Trophoblast cell (in vitro differentiated cells and primary cell): ENCODE data around the gene CPM.
"Not testable (repeated sequence)": the region's sequence is repeated elsewhere in the genome, so short reads cannot be mapped to it uniquely, and the experiment has no call there.

Source experiments
- DNase-seq, 2 donors: peaks; one replicate each; pipeline ENCODE4 v3.0.0-alpha.2; 2016
- H2AFZ ChIP-seq: 2 replicates; pipeline ENCODE4 v1.6.1; 2013; ENCODE audit warnings: low read length, moderate library complexity, mild to moderate bottlenecking; ENCODE audit not compliant: insufficient read depth, poor library complexity
- H2AK5ac ChIP-seq: 2 replicates; pipeline ENCODE4 v1.6.1; 2013; ENCODE audit warnings: mild to moderate bottlenecking, low read length
- H2BK120ac ChIP-seq: 2 replicates; pipeline ENCODE4 v1.6.1; 2013; ENCODE audit warnings: low read length, mild to moderate bottlenecking, moderate library complexity; ENCODE audit not compliant: insufficient read depth, poor library complexity
- H2BK12ac ChIP-seq: 2 replicates; pipeline ENCODE4 v1.6.1; 2013; ENCODE audit warnings: mild to moderate bottlenecking, low read length, moderate library complexity
- H2BK5ac ChIP-seq: 2 replicates; pipeline ENCODE4 v1.6.1; 2013; ENCODE audit warnings: low read length, low read depth, moderate library complexity, mild to moderate bottlenecking; ENCODE audit not compliant: poor library complexity
- H3K14ac ChIP-seq: 2 replicates; pipeline ENCODE4 v1.6.1; 2013; ENCODE audit warnings: mild to moderate bottlenecking, low read length
- H3K18ac ChIP-seq: 2 replicates; pipeline ENCODE4 v1.6.1; 2013; ENCODE audit warnings: mild to moderate bottlenecking, low read length
- H3K23ac ChIP-seq: 2 replicates; pipeline ENCODE4 v1.6.1; 2013; ENCODE audit warnings: low read length
- H3K27ac ChIP-seq: 2 replicates; pipeline ENCODE4 v1.5.1; 2013; ENCODE audit warnings: low read depth, mild to moderate bottlenecking, inconsistent platforms, low read length, moderate library complexity
- H3K27me3 ChIP-seq: 2 replicates; pipeline ENCODE4 v1.6.1; 2013; ENCODE audit warnings: inconsistent platforms, mild to moderate bottlenecking, low read length, moderate library complexity; ENCODE audit not compliant: insufficient read depth
- H3K36me3 ChIP-seq, 2 experiments: 1 replicate in 1 of 2; 2 replicates in 1 of 2; pipeline ENCODE4 v1.6.1; 2013; ENCODE audit warnings: low read length in 2 of 2, mild to moderate bottlenecking in 2 of 2, moderate library complexity in 1 of 2; ENCODE audit not compliant: insufficient read depth in 2 of 2, control insufficient read depth in 1 of 2
- H3K4ac ChIP-seq: 2 replicates; pipeline ENCODE4 v1.6.1; 2013; ENCODE audit warnings: low read depth, mild to moderate bottlenecking, low read length, moderate library complexity
- H3K4me1 ChIP-seq, 2 experiments: 1 replicate in 1 of 2; 2 replicates in 1 of 2; pipeline ENCODE4 v1.6.1; 2013; ENCODE audit warnings: low read length in 2 of 2, mild to moderate bottlenecking in 2 of 2, moderate library complexity in 1 of 2; ENCODE audit not compliant: insufficient read depth in 2 of 2, control insufficient read depth in 1 of 2
- H3K4me2 ChIP-seq: 2 replicates; pipeline ENCODE4 v1.6.1; 2013; ENCODE audit warnings: inconsistent platforms, mild to moderate bottlenecking, low read length, moderate library complexity
- H3K4me3 ChIP-seq: 2 replicates; pipeline ENCODE4 v1.5.1; 2013; ENCODE audit warnings: mild to moderate bottlenecking, low read depth, low read length, inconsistent platforms
- H3K79me1 ChIP-seq: one replicate; pipeline ENCODE4 v1.6.1; 2013; ENCODE audit warnings: low read length
- H3K79me2 ChIP-seq: 2 replicates; pipeline ENCODE4 v1.6.1; 2013; ENCODE audit warnings: low read length, mild to moderate bottlenecking; ENCODE audit not compliant: control insufficient read depth, insufficient read depth, poor library complexity
- H3K9ac ChIP-seq: 2 replicates; pipeline ENCODE4 v1.6.1; 2013; ENCODE audit warnings: mild to moderate bottlenecking, low read length
- H3K9me3 ChIP-seq: 2 replicates; pipeline ENCODE4 v1.6.1; 2013; ENCODE audit warnings: low read depth, mild to moderate bottlenecking, control low read depth, inconsistent platforms, low read length; ENCODE audit not compliant: insufficient read depth
- H4K12ac ChIP-seq: 2 replicates; pipeline ENCODE4 v1.6.1; 2013; ENCODE audit warnings: low read depth, mild to moderate bottlenecking, low read length, moderate library complexity
- H4K8ac ChIP-seq: 2 replicates; pipeline ENCODE4 v1.6.1; 2013; ENCODE audit warnings: low read depth, mild to moderate bottlenecking, low read length, moderate library complexity
- H4K91ac ChIP-seq: one replicate; pipeline ENCODE4 v1.6.1; 2013; ENCODE audit warnings: low read depth, mild to moderate bottlenecking, low read length, moderate library complexity
- WGBS: extraction: QIAGEN DNeasy Blood & Tissue Kit; methylation state at CpG from one replicate; pipeline ENCODE4 v1.1.7; 2013; ENCODE audit warnings: missing lambda C conversion rate; ENCODE audit not compliant: insufficient read length, insufficient coverage; ENCODE audit errors: extremely low coverage; 5-methylcytosine and 5-hydroxymethylcytosine counted together

Gene CPM

GRCh38 chr12:68810027-68810389 is 123.0 kb downstream of the CPM start:
- H3K9ac ChIP-seq, H2BK5ac ChIP-seq, H3K23ac ChIP-seq, H4K91ac ChIP-seq, H2AK5ac ChIP-seq, H3K27ac ChIP-seq, H2BK12ac ChIP-seq, H3K4me3 ChIP-seq, H3K14ac ChIP-seq, H3K4me1 ChIP-seq, H3K79me2 ChIP-seq, H3K27me3 ChIP-seq, H2AFZ ChIP-seq, H3K36me3 ChIP-seq, H3K9me3 ChIP-seq, H2BK120ac ChIP-seq, H4K12ac ChIP-seq, H3K18ac ChIP-seq: not testable (repeated sequence)
- H3K4me2 ChIP-seq, result peak overlapping the region; percentile 12
- H4K8ac ChIP-seq, result peak overlapping the region; percentile 38
- peak in 1 of 2 donors; percentile 26 for DNase-seq
- peak overlapping the region; percentile 75 for H3K4ac ChIP-seq
- no CpG with 5 or more reads among the region's 13 CpGs for WGBS
- H3K79me1 ChIP-seq, result peaks cover 21% of the 10 kb centered on the region

GRCh38 chr12:68809190-68810026 is 123.6 kb downstream of the CPM start:
- Histone ChIP-seq H3K79me2 (peaks cover 10% of the 10 kb centered on the region), H3K4me2 (peak overlapping the region; percentile 79), H2BK120ac (peak overlapping the region; percentile 10), H2BK12ac (no peak overlapping the region), H3K4me1 (peaks cover 6 to 8% of the 10 kb centered on the region in 2 experiments), H2AFZ (no peak overlapping the region), H3K18ac (no peak overlapping the region), H3K9me3 (no peaks in the 10 kb centered on the region), H3K14ac (no peak overlapping the region), H3K4me3 (no peak overlapping the region), H4K91ac (no peak overlapping the region), H3K4ac (peak overlapping the region; percentile 75), H2BK5ac (no peak overlapping the region), H4K12ac (no peak overlapping the region), H3K23ac (no peak overlapping the region), H3K9ac (no peak overlapping the region), H3K27ac (peak overlapping the region; percentile 100), H4K8ac (peak overlapping the region; percentile 35), H2AK5ac (no peak overlapping the region), H3K36me3 (peaks cover 7 to 9% of the 10 kb centered on the region in 2 experiments), H3K27me3 (no peaks in the 10 kb centered on the region), H3K79me1 (peaks cover 23% of the 10 kb centered on the region)
- no peak for DNase-seq
- WGBS, result no CpG with 5 or more reads among the region's 12 CpGs

GRCh38 chr12:68808388-68809189 is 124.4 kb downstream of the CPM start:
- Histone ChIP-seq H3K27ac (peak overlapping the region; percentile 100), H3K9ac (peak overlapping the region; percentile 100), H3K14ac (peak overlapping the region; percentile 95), H3K4ac (peak overlapping the region; percentile 90), H3K23ac (no peak overlapping the region), H3K36me3 (peaks cover 4 to 5% of the 10 kb centered on the region in 2 experiments), H3K4me2 (peak overlapping the region; percentile 79), H4K91ac (peak overlapping the region; percentile 100), H2AFZ (peak overlapping the region; percentile 76), H2BK12ac (peak overlapping the region; percentile 21), H3K18ac (peak overlapping the region; percentile 96), H2BK5ac (peak overlapping the region; percentile 99), H3K4me1 (peaks cover 6 to 8% of the 10 kb centered on the region in 2 experiments), H3K27me3 (no peaks in the 10 kb centered on the region), H3K79me2 (peaks cover 10% of the 10 kb centered on the region), H4K12ac (peak overlapping the region; percentile 93), H2BK120ac (peak overlapping the region; percentile 100), H3K4me3 (peak overlapping the region; percentile 94), H4K8ac (peak overlapping the region; percentile 95), H2AK5ac (peak overlapping the region; percentile 91), H3K79me1 (peaks cover 25% of the 10 kb centered on the region), H3K9me3 (no peaks in the 10 kb centered on the region)
- WGBS, result no CpG with 5 or more reads among the region's 61 CpGs
- peak; percentile 96 to 98 for DNase-seq

DNA sequence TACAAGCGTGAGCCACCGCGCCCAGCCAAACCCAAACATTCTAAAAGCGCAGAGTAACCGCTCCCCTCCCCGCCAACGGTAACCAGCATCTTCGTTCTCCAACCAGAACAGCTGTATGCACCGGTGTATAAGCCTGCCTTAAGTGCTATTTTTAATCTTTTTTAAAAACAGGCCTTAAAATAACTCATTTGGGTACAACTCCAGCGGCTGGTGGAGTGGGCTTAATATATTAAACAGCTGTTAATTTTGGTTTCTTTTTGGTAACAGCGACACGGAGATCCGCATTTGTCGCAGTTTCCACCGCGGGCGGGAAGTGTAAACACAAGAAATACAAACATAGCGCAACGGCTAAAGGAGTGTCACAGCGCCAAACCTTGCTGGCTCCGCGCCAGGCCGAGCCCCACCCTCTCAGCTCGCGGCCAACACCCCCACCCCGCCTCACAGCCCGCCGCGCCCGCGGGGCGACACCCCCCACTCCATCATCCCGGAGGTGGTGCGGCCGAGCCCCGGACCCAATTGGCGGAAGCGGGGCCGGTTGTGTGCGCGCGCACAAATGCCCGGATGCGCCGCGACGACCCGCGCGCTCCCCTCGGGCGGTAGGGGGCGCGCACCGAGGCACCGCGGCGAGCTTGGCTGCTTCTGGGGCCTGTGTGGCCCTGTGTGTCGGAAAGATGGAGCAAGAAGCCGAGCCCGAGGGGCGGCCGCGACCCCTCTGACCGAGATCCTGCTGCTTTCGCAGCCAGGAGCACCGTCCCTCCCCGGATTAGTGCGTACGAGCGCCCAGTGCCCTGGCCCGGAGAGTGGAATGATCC is 125.2 kb downstream of the CPM start, which contains the start of gene MDM2:
MDM2 (plus strand) TSS at position 602 of the 812 bp plus-strand sequence. CDS start 301 bp downstream, outside the sequence.
- Histone ChIP-seq H3K18ac (peak within 1 kb of the TSS; percentile 96), H3K9me3 (no peaks in the 10 kb centered on the region), H3K4me1 (peaks cover 6 to 8% of the 10 kb centered on the region in 2 experiments), H3K27ac (peak within 1 kb of the TSS; percentile 100), H3K27me3 (no peaks in the 10 kb centered on the region), H2BK120ac (peak within 1 kb of the TSS; percentile 100), H3K79me1 (peaks cover 25% of the 10 kb centered on the region), H3K9ac (peak within 1 kb of the TSS; percentile 100), H3K4me3 (peak within 1 kb of the TSS; percentile 94), H3K14ac (peak within 1 kb of the TSS; percentile 95), H2AK5ac (peak within 1 kb of the TSS; percentile 91), H3K36me3 (peaks cover 4 to 5% of the 10 kb centered on the region in 2 experiments), H4K91ac (peak within 1 kb of the TSS; percentile 100), H3K4me2 (peak within 1 kb of the TSS; percentile 79), H4K8ac (peak within 1 kb of the TSS; percentile 95), H4K12ac (peak within 1 kb of the TSS; percentile 93), H3K4ac (peak within 1 kb of the TSS; percentile 90), H2AFZ (peak within 1 kb of the TSS; percentile 76), H3K23ac (no peak within 1 kb of the TSS), H3K79me2 (peaks cover 10% of the 10 kb centered on the region), H2BK12ac (peak within 1 kb of the TSS; percentile 21), H2BK5ac (peak within 1 kb of the TSS; percentile 99)
- no CpG with 5 or more reads among the region's 72 CpGs for WGBS
- peak; percentile 87 to 94 for DNase-seq
